HL-60/S4 (cell line): ENCODE results near the gene SEC22C.

ENCODE experiments used
- in situ Hi-C: fragments of 300-500 bp; cut with MboI; formaldehyde crosslinking; loops from 2 replicates; pipeline ENCODE4 v1.14.3; 2022; ENCODE audit warnings: low sequenced_read_pairs

Gene SEC22C

GRCh38 chr3:42539871-42540714 lies 41.7 kb downstream of the SEC22C start:
- in situ Hi-C loops: loop anchor here (25.0 kb wide), 1 partner anchor 303 kb away; no protein-coding TSS in a partner anchor

GRCh38 chr3:42537350-42537749 lies 44.4 kb downstream of the SEC22C start:
- in situ Hi-C loops: loop anchor here (25.0 kb wide), 1 partner anchor 300 kb away; no protein-coding TSS in a partner anchor

- in situ Hi-C loops: loop anchor here (25.0 kb wide), 1 partner anchor 299 kb away; no protein-coding TSS in a partner anchor
Observed at GRCh38 chr3:42535981-42536784, 45.6 kb downstream of the SEC22C start.

GRCh38 chr3:42533161-42533897 lies 48.4 kb downstream of the SEC22C start:
- in situ Hi-C loops: loop anchor here (25.0 kb wide), 1 partner anchor 296 kb away; no protein-coding TSS in a partner anchor

GRCh38 chr3:42532229-42532628 lies 49.5 kb downstream of the SEC22C start:
- in situ Hi-C loops: loop anchor here (25.0 kb wide), 1 partner anchor 295 kb away; no protein-coding TSS in a partner anchor

GRCh38 chr3:42531470-42531869 lies 50.3 kb downstream of the SEC22C start:
- in situ Hi-C loops: loop anchor here (25.0 kb wide), 1 partner anchor 294 kb away; no protein-coding TSS in a partner anchor

GRCh38 chr3:42530073-42530472 lies 51.7 kb downstream of the SEC22C start:
- in situ Hi-C loops: loop anchor here (25.0 kb wide), 1 partner anchor 293 kb away; no protein-coding TSS in a partner anchor

- in situ Hi-C loops: loop anchor here (25.0 kb wide), 1 partner anchor 292 kb away; no protein-coding TSS in a partner anchor
Observed at GRCh38 chr3:42529468-42529867, 52.3 kb downstream of the SEC22C start.

GRCh38 chr3:42527368-42527917 lies 54.3 kb downstream of the SEC22C start:
- in situ Hi-C loops: loop anchor here (25.0 kb wide), 1 partner anchor 290 kb away; no protein-coding TSS in a partner anchor

GRCh38 chr3:42526616-42527367 lies 55.0 kb downstream of the SEC22C start:
- in situ Hi-C loops: loop anchor here (25.0 kb wide), 1 partner anchor 289 kb away; no protein-coding TSS in a partner anchor

GRCh38 chr3:42525736-42526345 lies 55.9 kb downstream of the SEC22C start:
- in situ Hi-C loops: loop anchor here (25.0 kb wide), 1 partner anchor 289 kb away; no protein-coding TSS in a partner anchor

- in situ Hi-C loops: loop anchor here (25.0 kb wide), 1 partner anchor 288 kb away; no protein-coding TSS in a partner anchor
Observed at GRCh38 chr3:42525212-42525611, 56.6 kb downstream of the SEC22C start.

GRCh38 chr3:42524751-42525150 lies 57.0 kb downstream of the SEC22C start:
- in situ Hi-C loops: loop anchor here (25.0 kb wide), 1 partner anchor 287 kb away; no protein-coding TSS in a partner anchor

GRCh38 chr3:42520906-42521305 lies 60.9 kb downstream of the SEC22C start:
- in situ Hi-C loops: no loop called here

- in situ Hi-C loops: no loop called here
Observed at GRCh38 chr3:42520336-42520735, 61.4 kb downstream of the SEC22C start.

GRCh38 chr3:42519568-42519962 lies 62.2 kb downstream of the SEC22C start:
- in situ Hi-C loops: no loop called here

- in situ Hi-C loops: no loop called here
Observed at GRCh38 chr3:42518800-42519567, 62.8 kb downstream of the SEC22C start.

- in situ Hi-C loops: no loop called here
Observed at GRCh38 chr3:42517117-42517516, 64.7 kb downstream of the SEC22C start.
